Gastrocnemius medialis (tissue), 4 donors: ENCODE measurements around the gene ARHGAP42. TPM values are rescaled to one million over a fixed set of nuclear protein-coding genes. Genes with fewer than 3 reads are reported as not detected.

Experiments used
- ATAC-seq, 2 donors: fragments of 150-250 bp; one replicate each; pipeline ENCODE4 v1.9.1; 2016
- DNase-seq, 2 donors: peaks; one replicate each; pipeline ENCODE4 v3.0.0-alpha.2; 2019
- H3K27ac ChIP-seq, 4 donors: fragments of 200-600 bp; sonication (generic); 1 replicate in 1 of 4; 2 replicates in 3 of 4; pipeline ENCODE4 v1.5.1; 2016 to 2018; ENCODE audit warnings: mild to moderate bottlenecking in 2 of 4, moderate library complexity in 1 of 4
- H3K27me3 ChIP-seq, 3 donors: fragments of 200-600 bp; sonication (generic) in 2 of 3; 1 replicate in 1 of 3; 2 replicates in 2 of 3; pipeline versions ENCODE4 v1.5.1 to v1.6.0; 2016 to 2019; ENCODE audit warnings: mild to moderate bottlenecking in 1 of 3, moderate library complexity in 1 of 3
- H3K36me3 ChIP-seq, 2 donors: fragments of 200-600 bp; sonication (generic) in 1 of 2; one replicate each; pipeline ENCODE4 v1.5.1; 2017 to 2018
- H3K4me1 ChIP-seq, 2 donors: fragments of 200-600 bp; sonication (generic) in 1 of 2; one replicate each; pipeline ENCODE4 v1.5.1; 2016 to 2017; ENCODE audit warnings: mild to moderate bottlenecking in 2 of 2
- H3K4me3 ChIP-seq, 4 donors: fragments of 200-600 bp; sonication (generic) in 3 of 4; 1 replicate in 1 of 4; 2 replicates in 3 of 4; pipeline ENCODE4 v1.5.1; 2016 to 2019; ENCODE audit warnings: mild to moderate bottlenecking in 2 of 4
- H3K9me3 ChIP-seq, 3 donors: fragments of 200-600 bp; sonication (generic) in 2 of 3; 1 replicate in 1 of 3; 2 replicates in 2 of 3; pipeline ENCODE4 v1.5.1; 2016 to 2019
- POLR2A ChIP-seq, 2 donors: fragments of 450-650 bp; IDR thresholded peaks; one replicate each; pipeline ENCODE4 v1.6.1; 2017; ENCODE audit warnings: antibody characterized with exemption in 2 of 2, mild to moderate bottlenecking in 2 of 2, moderate library complexity in 2 of 2
- in situ Hi-C, 4 donors: fragments of 200-750 bp; cut with MboI; loops; one replicate each; pipeline versions ENCODE4 v1.15.0 to v1.8.0; 2017; ENCODE audit warnings: low sequenced_read_pairs in 4 of 4
- intact Hi-C: fragments of 100-400 bp; cut with DNase I; formaldehyde crosslinking; loops from one replicate; pipeline ENCODE4 v1.15.1; 2023; ENCODE audit warnings: low total_unique reads
- total RNA-seq, 4 donors: library from RNA; depleted of rRNA; stranded (reverse); fragments of >200 nt; gene quantifications; one replicate each; pipeline versions ENCODE4 v1.1.0 to v1.2.3, GENCODE V29; 2016
- TF ChIP-seq, protein P1 (sequence below), 5 experiments: fragments of 450-650 bp in 3 of 5; fragments of 200-600 bp in 2 of 5; sonication (generic) in 2 of 5; IDR thresholded peaks in 4 of 5; conservative IDR thresholded peaks in 1 of 5; 1 replicate in 4 of 5; 2 replicates in 1 of 5; pipeline ENCODE4 v1.5.1; 2016 to 2019; ENCODE audit warnings: antibody characterized with exemption in 5 of 5, mild to moderate bottlenecking in 3 of 5, moderate library complexity in 3 of 5

ARHGAP42 gene
- total RNA-seq, 4 donors from 2014 or later, result 6.0 to 13.9 (median 10.2) TPM

DNA sequence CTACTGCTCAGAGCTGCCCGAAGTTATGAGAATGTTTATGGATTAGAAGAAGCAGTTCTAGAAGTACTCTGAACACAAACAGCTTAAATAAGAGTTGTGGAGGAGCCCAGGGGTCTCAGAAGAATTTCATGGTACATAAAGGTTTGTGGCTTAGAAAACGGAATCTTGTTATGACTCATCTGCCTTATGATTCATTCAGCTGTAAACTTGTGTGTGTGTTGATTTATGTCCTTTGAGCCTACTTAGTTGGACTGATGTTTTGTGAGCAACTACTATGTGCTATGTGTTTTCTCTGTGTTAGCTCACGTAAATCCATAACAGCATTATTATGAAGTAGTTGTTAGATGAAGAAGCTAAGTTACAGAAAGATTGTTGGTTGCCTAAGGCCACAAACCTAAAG is 238.8 kb downstream of the ARHGAP42 start:
- H3K27me3 ChIP-seq, result no peaks in the 10 kb centered on the region
- H3K4me3 ChIP-seq, result no peak overlapping the region
- intact Hi-C loops, result no loop called here
- DNase-seq (no peak), ATAC-seq (no peak)
- no peaks in the 10 kb centered on the region for H3K9me3 ChIP-seq
- H3K36me3 ChIP-seq, result no peaks in the 10 kb centered on the region
- in situ Hi-C loops, result loop anchor here in 1 of 4 donors (10.0 kb wide), 1 partner anchor 71 kb away; no protein-coding TSS in a partner anchor
- TF ChIP-seq, protein P1, sequence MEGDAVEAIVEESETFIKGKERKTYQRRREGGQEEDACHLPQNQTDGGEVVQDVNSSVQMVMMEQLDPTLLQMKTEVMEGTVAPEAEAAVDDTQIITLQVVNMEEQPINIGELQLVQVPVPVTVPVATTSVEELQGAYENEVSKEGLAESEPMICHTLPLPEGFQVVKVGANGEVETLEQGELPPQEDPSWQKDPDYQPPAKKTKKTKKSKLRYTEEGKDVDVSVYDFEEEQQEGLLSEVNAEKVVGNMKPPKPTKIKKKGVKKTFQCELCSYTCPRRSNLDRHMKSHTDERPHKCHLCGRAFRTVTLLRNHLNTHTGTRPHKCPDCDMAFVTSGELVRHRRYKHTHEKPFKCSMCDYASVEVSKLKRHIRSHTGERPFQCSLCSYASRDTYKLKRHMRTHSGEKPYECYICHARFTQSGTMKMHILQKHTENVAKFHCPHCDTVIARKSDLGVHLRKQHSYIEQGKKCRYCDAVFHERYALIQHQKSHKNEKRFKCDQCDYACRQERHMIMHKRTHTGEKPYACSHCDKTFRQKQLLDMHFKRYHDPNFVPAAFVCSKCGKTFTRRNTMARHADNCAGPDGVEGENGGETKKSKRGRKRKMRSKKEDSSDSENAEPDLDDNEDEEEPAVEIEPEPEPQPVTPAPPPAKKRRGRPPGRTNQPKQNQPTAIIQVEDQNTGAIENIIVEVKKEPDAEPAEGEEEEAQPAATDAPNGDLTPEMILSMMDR (IDR thresholded peaks at IDR 0.05 in 4 of 5, conservative IDR thresholded peaks at IDR 0.05 in 1 of 5), result no peak
- H3K27ac ChIP-seq, result no peak overlapping the region
- H3K4me1 ChIP-seq, result no peaks in the 10 kb centered on the region

DNA sequence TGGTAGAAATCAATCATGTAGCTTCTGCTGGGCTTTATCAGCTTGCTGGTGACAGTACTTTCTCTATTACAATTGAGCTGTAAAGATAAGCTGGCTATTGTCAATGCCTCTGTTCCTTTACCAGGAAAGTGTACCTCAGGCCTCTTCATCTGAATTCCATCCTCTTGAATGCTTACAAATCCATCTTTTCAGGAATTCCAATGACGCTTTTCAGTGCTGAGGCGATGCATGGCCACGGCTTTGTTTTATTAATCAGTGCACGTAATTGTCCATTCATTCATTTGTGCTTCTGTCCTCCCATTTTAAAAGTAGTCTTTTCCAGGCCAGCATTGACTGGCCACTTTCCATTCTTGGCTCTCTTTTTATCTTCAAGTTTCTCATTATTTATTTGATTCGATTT is 240.5 kb downstream of the ARHGAP42 start:
- no peaks in the 10 kb centered on the region for H3K27me3 ChIP-seq
- no peak overlapping the region for H3K27ac ChIP-seq
- in situ Hi-C loops, result loop anchor here in 1 of 4 donors (10.0 kb wide), 1 partner anchor 73 kb away; no protein-coding TSS in a partner anchor
- H3K4me3 ChIP-seq, result no peak overlapping the region
- TF ChIP-seq POLR2A (IDR thresholded peaks at IDR 0.05), result no peak
- TF ChIP-seq, protein P1 (IDR thresholded peaks at IDR 0.05 in 4 of 5, conservative IDR thresholded peaks at IDR 0.05 in 1 of 5), result no peak
- no peak for ATAC-seq
- no peaks in the 10 kb centered on the region for H3K36me3 ChIP-seq
- DNase-seq, result no peak
- intact Hi-C loops, result no loop called here
- no peaks in the 10 kb centered on the region for H3K9me3 ChIP-seq
- no peaks in the 10 kb centered on the region for H3K4me1 ChIP-seq

DNA sequence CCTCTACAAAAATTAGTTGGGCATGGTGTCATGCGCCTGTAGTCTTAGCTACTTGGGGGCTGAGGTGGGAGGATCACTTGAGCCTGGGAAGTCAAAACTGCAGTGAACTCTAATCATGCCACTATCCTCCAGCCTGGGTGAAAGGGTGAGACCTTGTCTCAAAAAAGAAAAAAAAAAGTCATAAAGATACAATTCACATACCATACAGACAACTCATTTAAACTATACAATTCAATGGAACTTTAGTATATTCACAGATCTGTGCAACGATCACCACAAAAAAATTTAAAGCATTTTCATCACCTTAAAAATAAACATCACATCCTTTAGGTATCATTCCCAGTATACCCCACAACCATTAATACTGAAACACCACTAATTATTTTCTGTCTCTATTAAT is 241.3 kb downstream of the ARHGAP42 start:
- ATAC-seq (no peak), DNase-seq (no peak)
- no peak overlapping the region for H3K27ac ChIP-seq
- TF ChIP-seq, protein P1 (IDR thresholded peaks at IDR 0.05 in 4 of 5, conservative IDR thresholded peaks at IDR 0.05 in 1 of 5), result no peak
- TF ChIP-seq POLR2A (IDR thresholded peaks at IDR 0.05), result no peak
- no peaks in the 10 kb centered on the region for H3K27me3 ChIP-seq
- intact Hi-C loops (no loop called here), in situ Hi-C loops (loop anchor here in 1 of 4 donors (10.0 kb wide), 1 partner anchor 74 kb away; no protein-coding TSS in a partner anchor)
- no peak overlapping the region for H3K4me3 ChIP-seq
- no peaks in the 10 kb centered on the region for H3K36me3 ChIP-seq
- H3K4me1 ChIP-seq, result no peaks in the 10 kb centered on the region
- H3K9me3 ChIP-seq, result no peaks in the 10 kb centered on the region

DNA sequence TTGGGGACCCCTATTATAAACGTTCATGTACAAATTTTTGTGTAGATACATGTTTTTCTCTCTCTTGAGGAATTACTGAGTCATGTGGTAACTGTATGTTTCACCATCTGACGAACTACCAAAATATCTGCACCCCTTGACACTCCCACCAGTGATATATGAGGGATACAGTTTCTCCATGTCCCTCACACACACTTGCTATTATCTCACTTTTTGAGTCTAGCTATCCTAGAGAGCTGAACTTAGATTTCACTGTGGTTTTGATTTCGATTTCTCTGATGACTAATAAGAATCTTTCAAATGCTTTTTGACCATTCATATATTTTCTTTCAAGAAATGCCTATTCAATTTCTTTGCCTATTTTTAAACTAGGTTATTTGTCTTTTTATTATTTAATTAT is 242.3 kb downstream of the ARHGAP42 start:
- Histone ChIP-seq H3K9me3 (no peaks in the 10 kb centered on the region), H3K27ac (no peak overlapping the region), H3K27me3 (no peaks in the 10 kb centered on the region), H3K4me1 (no peaks in the 10 kb centered on the region), H3K36me3 (no peaks in the 10 kb centered on the region), H3K4me3 (no peak overlapping the region)
- intact Hi-C loops, result no loop called here
- DNase-seq (no peak), ATAC-seq (no peak)
- in situ Hi-C loops, result loop anchor here in 1 of 4 donors (10.0 kb wide), 1 partner anchor 75 kb away; no protein-coding TSS in a partner anchor
- TF ChIP-seq, protein P1 (IDR thresholded peaks at IDR 0.05 in 4 of 5, conservative IDR thresholded peaks at IDR 0.05 in 1 of 5), result no peak
- TF ChIP-seq POLR2A (IDR thresholded peaks at IDR 0.05), result no peak
